HG03066 (cell line): Measurements from ENCODE around the gene FAM167B.
A peak's percentile ranks its signal among the peaks of the same experiment; 100 is the strongest.
"Not testable (repeated sequence)": the region's sequence is repeated elsewhere in the genome, so short reads cannot be mapped to it uniquely, and the experiment has no call there.

ENCODE experiments used
- ATAC-seq: cut with Tn5 transposase; IDR thresholded peaks from one replicate; pipeline ENCODE4 v1.9.1; 2021; ENCODE audit warnings: low read depth; ENCODE audit not compliant: unreplicated experiment

FAM167B gene

GRCh38 chr1:32291708-32292538 is 44.9 kb downstream of the FAM167B start, which contains the start of gene HDAC1:
TSS of gene HDAC1 (plus strand) at chr1:32292083. CDS start at chr1:32292170, 87 bp downstream.
- ATAC-seq: peak; percentile 97

GRCh38 chr1:32298211-32298610 is 51.2 kb downstream of the FAM167B start:
- ATAC-seq: not testable (repeated sequence)
